GM19324 (cell line): ENCODE measurements around the gene FLNB.

ENCODE experiments used
- ATAC-seq: cut with Tn5 transposase; IDR thresholded peaks from one replicate; pipeline ENCODE4 v1.9.1; 2021; ENCODE audit warnings: mild to moderate bottlenecking, moderate library complexity; ENCODE audit not compliant: unreplicated experiment, low FRiP score

Gene FLNB, protein sequence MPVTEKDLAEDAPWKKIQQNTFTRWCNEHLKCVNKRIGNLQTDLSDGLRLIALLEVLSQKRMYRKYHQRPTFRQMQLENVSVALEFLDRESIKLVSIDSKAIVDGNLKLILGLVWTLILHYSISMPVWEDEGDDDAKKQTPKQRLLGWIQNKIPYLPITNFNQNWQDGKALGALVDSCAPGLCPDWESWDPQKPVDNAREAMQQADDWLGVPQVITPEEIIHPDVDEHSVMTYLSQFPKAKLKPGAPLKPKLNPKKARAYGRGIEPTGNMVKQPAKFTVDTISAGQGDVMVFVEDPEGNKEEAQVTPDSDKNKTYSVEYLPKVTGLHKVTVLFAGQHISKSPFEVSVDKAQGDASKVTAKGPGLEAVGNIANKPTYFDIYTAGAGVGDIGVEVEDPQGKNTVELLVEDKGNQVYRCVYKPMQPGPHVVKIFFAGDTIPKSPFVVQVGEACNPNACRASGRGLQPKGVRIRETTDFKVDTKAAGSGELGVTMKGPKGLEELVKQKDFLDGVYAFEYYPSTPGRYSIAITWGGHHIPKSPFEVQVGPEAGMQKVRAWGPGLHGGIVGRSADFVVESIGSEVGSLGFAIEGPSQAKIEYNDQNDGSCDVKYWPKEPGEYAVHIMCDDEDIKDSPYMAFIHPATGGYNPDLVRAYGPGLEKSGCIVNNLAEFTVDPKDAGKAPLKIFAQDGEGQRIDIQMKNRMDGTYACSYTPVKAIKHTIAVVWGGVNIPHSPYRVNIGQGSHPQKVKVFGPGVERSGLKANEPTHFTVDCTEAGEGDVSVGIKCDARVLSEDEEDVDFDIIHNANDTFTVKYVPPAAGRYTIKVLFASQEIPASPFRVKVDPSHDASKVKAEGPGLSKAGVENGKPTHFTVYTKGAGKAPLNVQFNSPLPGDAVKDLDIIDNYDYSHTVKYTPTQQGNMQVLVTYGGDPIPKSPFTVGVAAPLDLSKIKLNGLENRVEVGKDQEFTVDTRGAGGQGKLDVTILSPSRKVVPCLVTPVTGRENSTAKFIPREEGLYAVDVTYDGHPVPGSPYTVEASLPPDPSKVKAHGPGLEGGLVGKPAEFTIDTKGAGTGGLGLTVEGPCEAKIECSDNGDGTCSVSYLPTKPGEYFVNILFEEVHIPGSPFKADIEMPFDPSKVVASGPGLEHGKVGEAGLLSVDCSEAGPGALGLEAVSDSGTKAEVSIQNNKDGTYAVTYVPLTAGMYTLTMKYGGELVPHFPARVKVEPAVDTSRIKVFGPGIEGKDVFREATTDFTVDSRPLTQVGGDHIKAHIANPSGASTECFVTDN (N-terminal part only)

DNA sequence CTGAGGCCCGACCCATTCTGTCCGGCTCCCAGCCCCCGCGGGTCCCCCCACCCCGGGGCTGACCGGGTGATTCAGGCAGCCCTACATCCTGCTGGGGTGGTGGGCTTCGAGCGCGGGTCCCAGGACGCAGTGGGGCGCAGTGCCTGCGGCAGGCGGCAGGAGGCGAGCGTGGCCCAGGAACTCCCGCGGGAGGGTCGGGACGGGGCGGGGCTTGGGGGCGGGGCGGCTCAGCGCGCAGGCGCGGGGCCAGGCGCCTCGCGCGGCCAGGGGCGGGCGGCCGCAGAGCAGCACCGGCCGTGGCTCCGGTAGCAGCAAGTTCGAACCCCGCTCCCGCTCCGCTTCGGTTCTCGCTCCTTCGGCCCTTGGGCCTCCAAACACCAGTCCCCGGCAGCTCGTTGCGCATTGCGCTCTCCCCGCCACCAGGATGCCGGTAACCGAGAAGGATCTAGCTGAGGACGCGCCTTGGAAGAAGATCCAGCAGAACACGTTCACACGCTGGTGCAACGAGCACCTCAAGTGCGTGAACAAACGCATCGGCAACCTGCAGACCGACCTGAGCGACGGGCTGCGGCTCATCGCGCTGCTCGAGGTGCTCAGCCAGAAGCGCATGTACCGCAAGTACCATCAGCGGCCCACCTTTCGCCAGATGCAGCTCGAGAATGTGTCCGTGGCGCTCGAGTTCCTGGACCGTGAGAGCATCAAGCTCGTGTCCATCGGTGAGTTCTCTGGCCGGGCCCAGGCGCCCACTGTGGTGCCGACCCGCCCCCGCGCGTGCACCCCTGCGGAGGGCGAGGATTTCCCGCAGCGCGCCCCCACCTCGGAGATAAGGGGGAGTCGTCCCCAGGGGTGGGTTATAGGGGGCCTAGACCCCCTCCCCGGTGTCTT lies at the start of gene FLNB:
TSS of gene FLNB (plus strand) at position 282 of the 885 bp plus-strand sequence. CDS start at position 425, 143 bp downstream.
- ATAC-seq = no peak

DNA sequence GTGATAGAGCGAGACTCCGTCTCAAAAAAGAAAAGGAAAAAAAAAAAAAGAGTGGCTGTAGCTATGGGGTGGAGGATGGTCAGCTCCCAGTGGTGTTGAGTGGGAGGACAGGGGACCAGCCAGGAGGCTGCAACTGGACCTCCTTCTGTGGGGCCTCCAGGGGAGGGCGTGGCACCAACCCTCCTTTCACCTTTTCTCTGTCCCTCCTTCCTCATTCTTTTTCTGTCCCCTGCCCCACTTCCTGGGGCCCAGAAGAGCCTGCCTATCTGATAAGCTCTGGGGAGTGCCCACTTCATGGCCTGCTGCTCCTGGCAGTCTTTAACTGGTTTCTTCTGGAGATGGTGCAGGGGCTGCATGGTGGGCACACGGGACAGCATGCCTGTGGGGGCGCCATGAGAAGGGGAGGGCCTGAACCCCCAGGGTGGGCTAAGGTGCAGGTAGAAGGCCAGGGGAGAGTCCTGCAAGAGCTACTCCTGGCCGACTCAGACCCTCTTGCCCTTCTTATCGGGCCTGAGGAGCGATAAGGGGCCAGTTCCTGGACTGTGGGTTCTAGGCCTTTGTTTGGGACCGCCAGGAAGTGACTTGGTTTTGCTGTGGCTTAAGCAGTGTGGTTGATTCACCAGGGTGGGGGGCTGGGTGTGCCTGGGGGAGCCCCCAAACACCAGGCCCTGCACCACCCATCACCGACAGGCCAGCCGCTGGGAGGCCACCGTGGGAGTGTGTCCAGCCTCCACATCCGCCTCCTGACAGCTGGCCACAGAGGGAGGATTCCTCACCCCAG lies 49.4 kb upstream of the FLNB start:
- no peak for ATAC-seq

DNA sequence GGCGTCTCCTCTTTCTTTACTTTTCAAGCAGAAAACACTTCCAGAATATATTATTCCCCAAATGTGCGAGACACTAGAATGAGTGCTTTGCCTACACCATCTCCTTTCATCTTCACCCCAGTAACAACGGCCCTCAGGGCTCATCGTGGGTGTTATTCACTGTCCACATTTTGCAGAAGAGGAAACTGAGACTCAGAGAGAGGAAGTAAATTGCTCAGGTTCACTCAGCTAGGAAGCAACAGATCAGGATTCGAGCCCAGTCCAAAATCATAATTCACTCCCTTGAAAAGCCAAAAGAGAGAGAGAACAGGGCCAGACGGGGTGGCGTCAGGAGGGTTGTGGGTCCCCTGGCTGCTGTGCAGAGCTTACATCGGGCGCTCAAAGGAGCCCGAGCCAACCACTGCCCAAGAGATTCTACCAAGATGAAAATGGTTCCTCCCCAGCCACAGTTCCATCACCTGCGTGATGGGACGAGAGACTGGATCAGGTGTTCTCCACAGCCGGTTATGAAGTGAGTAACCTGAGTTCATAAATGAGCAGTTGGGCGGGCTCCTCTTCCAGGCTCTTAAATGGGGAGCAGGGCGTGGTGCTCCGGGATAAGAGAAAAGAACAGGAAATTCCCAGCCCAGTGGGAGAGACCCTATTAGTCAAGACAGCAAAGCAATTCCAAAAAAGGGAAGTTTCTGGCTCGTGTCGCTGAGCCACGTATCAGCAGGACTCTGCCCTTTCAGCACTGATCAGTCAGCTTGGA lies 48.6 kb upstream of the FLNB start:
- ATAC-seq = no peak

DNA sequence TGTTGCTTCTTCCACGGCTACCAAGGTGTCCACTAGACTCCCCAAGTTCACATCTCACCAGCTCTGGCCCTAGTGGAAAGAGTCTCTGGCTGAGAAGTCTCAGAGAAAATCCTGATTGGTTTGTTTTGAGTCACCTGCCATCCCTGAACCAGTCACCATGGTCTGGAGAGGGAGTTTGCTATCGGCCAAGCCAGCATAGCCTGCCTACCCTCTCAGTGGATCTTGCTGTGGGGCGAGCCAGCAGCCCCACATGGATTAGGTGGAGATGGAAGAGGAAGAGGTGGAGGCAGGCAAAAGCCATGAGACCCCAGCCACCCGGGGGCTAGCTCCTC lies 48.1 kb upstream of the FLNB start:
- no peak for ATAC-seq

DNA sequence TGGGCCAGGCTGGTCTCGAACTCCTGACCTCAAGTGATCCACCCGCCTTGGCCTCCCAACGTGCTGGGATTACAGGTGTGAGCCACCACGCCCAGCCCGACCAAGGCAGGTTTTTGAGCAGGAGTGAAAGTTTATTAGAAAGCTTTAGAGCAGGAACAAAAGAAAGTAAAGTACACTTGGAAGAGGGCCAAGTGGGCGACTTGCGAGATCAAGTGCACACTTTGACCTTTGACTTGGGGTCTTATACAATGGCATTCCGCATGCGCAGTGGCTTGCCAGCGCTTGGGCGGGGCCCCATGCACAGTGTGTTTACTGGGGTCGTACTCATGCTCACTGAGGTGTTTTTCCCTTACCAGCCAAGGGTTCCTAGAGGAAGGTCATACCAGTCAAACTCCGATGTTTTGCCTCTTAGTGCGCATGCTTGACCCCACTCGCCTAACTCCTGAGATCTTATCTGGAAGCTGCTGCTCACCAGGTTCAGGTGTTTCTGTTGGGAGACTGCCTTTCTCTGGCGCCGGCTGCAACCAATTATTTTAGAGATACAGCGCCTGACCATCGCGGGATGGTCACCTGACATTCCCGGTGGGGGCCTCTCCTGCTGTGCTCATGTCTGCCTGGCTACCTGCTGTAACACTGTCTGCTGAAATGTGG lies 46.9 kb upstream of the FLNB start:
- no peak for ATAC-seq

DNA sequence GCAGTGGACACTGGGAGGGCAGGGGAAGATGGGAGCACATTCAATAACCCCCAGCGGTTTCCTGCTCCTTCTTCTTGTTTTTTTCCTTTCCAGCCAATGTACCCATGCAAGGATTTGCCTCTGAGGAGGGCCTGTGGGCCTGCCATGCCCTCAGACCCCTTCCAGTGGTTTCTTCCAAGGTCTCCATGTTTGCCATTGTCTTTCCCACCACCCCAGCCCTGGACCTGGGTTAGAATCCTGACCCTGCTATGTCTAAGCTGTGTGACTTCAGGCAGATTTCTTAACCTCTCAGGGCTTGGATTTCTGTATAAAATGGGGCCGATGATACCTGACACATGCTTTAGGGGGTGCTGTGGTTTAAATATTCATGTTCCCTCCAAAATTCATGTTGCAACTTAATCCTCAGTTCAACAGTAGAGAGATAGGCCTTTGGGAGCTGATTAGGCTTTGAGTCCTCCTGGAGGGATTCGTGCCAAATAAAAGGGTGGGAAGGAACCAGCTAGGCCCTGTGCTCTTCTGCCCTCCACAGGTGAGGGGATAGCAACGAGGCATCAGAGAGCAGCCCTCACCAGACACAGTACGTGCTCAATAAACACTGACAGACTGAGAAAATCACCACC lies 46.3 kb upstream of the FLNB start:
- no peak for ATAC-seq

DNA sequence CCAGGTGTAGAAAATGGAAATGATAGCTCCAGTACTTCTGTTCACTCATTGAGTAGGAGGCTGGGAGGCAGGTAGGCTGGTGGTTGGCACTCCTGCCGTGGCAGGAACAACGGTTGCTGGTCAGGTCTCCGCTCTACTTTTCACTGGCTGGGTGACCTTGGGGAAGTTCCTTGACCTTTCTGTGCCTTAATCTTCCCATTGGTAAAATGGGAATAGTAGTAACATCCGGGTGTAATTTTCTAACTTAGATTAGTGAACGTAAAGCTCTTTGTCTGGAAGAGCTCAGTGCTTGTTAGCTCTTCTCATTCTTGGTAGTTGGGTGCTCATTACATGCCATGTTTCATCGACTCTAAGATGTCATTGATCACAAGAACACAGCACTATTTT lies 45.8 kb upstream of the FLNB start:
- ATAC-seq = no peak

DNA sequence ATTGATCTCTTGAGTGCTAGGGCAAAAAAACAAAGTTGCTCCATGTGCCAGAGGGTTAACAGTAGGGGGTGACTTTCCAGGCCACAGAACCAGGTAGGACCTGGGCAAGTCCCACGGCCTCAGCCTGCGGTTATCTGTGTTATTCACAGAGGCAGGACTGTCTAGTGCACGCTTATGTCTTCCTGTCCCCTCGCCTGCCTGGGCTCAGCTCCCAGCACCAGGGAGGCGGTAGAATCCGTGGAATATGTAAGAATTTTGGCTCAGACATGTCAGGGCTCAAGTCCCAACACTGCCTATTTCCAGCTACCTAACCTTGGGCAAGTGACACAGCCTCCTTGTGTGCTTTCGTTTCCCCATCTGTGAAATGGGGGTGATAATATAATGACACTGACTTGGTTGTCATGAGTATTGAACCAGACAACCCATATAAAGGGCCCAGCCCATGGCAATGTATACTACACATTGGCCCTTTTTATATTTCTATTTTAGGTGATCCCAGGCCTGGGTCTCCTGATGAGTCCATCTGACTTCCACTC lies 44.3 kb upstream of the FLNB start:
- no peak for ATAC-seq

DNA sequence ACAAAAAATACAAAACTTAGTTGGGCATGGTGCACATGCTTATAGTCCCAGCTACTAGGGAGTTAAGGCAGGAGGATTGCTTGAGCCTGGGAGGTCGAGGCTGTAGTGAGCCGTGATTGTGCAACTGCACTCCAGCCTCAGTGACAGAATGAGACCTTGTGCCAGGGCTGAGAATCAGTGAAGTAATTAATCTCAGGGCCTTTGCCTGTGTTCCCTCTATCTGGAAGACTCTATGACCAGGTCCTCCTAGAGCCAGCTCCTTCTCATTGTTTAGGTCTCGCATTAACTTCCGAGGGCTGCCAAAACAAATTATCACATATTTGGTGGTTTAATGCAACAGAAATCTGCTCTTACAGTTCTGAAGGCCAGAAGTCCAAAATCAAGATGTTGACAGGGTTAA lies 41.4 kb upstream of the FLNB start:
- ATAC-seq = no peak

DNA sequence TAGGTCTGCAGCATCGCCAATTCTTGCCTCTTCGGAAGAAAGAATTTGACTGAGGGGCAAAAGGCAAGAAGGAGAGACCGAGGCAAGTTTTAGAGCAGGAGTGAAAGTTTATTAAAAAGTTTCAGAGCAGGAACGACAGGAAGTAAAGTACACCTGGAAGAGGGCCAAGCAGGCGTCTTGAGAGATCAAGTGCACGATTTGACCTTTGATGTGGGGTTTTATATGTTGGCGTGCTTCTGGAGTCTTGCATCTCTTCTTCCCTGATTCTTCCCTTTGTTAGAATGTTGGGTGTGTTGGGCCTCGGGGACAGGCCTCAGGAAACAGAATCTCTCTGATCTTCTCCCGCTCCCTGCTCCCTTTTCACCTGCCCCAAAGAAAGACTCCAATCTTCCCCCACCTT lies 40.6 kb upstream of the FLNB start:
- ATAC-seq = no peak

DNA sequence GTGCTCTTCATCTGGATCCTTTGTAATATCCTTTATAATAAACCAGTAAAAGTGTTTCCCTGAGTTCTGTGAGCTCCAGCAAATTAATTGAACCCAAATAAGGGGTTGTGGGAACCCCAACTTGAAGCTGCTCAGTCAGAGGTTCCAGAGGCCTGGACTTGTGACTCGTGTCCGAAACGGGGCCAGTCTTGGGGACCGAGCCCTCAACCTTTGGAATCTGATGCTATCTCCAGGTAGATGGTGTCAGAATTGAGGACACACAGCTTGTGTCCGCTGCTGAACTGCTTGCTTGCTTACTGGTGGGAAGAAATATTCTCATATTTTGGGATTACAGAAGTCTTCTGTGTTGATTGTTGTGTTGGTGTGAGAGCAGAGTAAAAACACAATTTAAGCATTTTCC lies 39.7 kb upstream of the FLNB start:
- no peak for ATAC-seq

DNA sequence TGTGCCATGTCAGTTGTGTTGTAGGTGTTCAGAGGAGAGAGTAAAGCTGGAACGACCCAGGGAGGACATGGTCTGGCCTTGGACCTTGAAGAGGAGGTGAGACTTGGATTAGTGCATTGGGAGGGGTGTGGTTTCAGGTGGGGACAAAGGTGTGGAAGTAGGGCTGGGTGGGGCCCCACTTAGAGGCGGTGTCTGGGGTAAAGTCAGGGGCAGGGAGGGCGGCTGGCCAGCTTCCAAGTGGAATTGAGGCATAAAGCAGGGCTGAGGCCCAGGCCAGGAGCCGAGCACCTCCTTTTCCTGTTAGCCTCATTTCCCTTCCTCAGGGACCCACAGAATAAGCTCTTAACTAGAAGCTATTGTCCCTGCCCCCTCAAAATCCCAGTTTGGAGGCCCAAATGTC lies 36.2 kb upstream of the FLNB start:
- ATAC-seq = no peak

DNA sequence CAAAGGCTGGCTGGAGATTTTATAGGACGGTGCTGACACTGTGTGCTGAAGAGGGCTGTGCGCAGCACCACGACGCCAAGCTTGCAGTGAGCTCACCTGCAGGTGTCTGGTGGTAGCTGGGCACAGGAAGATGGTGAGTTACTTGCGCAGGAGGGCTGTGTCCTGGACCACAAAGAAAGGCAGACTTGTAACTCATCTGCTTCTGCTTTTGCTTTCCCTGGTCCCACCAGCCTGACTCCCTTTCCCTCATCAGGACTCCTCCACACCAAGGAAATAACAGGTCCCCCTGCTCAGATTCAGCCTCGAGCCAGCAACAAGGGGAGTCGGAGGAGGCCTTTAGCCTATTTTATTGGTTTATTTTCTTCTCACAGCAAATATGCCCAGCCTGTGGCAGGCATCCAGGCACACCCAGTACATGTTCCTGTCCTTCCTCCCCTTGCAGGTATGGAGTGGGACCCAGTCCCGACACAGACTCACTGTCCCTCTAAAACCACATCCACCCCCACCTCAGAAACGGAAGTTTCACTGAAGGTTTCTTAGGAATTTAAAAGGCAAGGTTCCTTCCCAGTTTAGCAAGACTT lies 35.6 kb upstream of the FLNB start:
- ATAC-seq = no peak

DNA sequence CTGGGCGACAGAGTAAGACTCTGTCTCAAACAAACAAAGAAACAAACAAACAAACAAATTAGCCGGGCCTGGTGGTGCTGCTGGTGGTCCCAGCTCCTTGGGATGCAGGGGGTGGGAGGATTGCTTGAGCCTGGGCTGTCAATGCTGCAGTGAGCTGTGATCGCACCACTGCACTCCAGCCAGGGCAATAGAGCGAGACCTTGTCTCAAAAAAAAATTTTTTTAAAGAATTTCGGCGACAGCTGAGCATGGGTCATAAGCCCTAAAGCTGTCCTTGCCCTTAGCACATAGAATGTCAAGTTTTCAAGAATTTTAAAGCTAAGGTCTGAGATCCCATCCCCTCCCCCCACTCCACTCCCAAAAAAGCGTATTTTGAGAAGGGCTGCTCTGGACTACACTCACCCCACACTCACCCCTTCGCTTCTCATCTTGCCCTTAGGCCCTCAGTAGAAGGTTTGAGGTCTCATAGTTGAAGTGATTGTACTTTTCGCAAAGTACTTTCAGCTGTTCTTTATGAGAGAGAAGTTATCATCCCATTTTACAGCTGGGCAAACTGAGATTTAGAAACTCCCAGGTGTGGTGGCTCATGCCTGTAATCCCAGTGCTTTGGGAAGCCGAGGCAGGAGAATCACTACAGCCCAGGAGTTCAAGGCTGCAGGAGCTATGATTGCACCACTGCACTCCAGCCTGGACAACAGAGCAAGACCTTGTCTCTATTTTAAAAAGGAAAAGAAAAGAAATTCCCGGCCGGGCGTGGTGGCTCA lies 34.3 kb upstream of the FLNB start:
- no peak for ATAC-seq

DNA sequence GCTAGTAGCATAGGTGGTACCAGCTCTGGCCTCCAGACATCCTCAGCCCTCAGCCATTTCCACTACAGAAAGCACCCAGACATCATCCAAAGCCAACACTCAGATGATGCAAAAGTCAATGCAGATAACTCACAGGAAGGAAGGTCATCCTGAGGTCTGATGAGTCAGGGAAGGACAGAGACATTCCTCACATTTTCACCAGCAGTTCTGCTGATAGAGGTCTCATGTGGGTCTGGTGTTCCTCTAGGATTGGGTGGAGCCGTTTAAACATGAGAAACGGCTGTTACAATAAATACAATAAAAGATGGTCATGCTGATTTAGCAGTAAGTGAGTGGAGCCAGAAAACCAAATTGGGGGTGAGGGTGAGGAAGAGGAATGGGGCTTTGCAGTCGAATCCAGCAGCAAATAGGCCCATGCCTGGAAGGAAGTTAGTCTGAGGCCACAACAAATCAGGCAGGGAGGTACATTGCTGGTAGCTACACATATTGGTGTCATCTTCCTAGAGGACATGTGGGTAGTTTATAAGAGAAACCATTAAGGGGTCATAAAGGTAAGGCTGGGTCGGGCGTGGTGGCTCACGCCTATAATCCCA lies 33.3 kb upstream of the FLNB start:
- ATAC-seq = no peak

DNA sequence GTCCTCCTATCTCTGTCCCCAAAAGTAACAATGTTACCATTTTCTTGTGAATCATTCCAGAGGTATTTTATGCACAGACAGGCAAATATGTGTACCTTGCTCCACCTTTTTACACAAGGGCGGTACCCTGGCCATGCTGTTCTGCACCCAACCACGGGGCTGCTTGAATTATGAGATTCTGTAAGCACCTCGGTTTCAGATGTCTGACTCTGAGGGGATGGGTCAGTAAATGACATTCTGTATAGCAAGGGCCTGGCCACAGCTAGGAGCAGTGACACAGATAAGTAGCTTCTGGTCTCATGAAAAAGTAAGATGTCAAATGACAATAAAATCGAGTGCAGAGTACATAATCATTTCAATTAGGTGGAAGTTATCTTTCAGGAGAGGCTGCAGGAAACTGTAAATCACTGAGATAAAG lies 30.4 kb upstream of the FLNB start:
- no peak for ATAC-seq
